RWPE2 (cell line): ENCODE measurements around the gene ST7.
A peak's percentile ranks its signal among the peaks of the same experiment; 100 is the strongest.
"Not testable (repeated sequence)": the region's sequence is repeated elsewhere in the genome, so short reads cannot be mapped to it uniquely, and the experiment has no call there.

Experiments used
- ATAC-seq: fragments of 200-7000 bp; cut with Tn5 transposase; 3 replicates; pipeline ENCODE4 v1.9.1; 2021; ENCODE audit warnings: low read depth
- DNase-seq: peaks from one replicate; pipeline ENCODE4 v3.0.0-alpha.2; 2020; ENCODE audit warnings: low spot score
- H3K27ac ChIP-seq: fragments of 450-650 bp; 2 replicates; pipeline ENCODE4 v1.5.1; 2017; ENCODE audit warnings: mild to moderate bottlenecking; ENCODE audit not compliant: poor library complexity, severe bottlenecking
- H3K27me3 ChIP-seq: fragments of 250-450 bp; sonication (Bioruptor Pico); 2 replicates; pipeline ENCODE4 v1.5.1; 2021; ENCODE audit warnings: mild to moderate bottlenecking, moderate library complexity; ENCODE audit not compliant: insufficient read depth, poor library complexity, severe bottlenecking
- H3K36me3 ChIP-seq: fragments of 250-450 bp; sonication (Bioruptor Pico); 2 replicates; pipeline ENCODE4 v1.5.1; 2020; ENCODE audit warnings: low read depth, mild to moderate bottlenecking, moderate library complexity
- H3K4me1 ChIP-seq: fragments of 250-450 bp; sonication (Bioruptor Pico); 2 replicates; pipeline ENCODE4 v1.5.1; 2021; ENCODE audit warnings: mild to moderate bottlenecking, moderate library complexity; ENCODE audit not compliant: insufficient read depth, poor library complexity, severe bottlenecking
- H3K4me3 ChIP-seq: fragments of 250-450 bp; sonication (Bioruptor Pico); 2 replicates; pipeline ENCODE4 v1.5.1; 2021; ENCODE audit warnings: mild to moderate bottlenecking, moderate library complexity; ENCODE audit not compliant: severe bottlenecking
- H3K9me3 ChIP-seq: fragments of 250-450 bp; sonication (Bioruptor Pico); 2 replicates; pipeline ENCODE4 v1.5.1; 2021; ENCODE audit warnings: mild to moderate bottlenecking, moderate library complexity; ENCODE audit not compliant: severe bottlenecking
- TF ChIP-seq, protein P1 (sequence below): fragments of 450-650 bp; IDR thresholded peaks from one replicate; pipeline ENCODE4 v1.5.1; 2017; ENCODE audit warnings: mild to moderate bottlenecking, moderate library complexity; ENCODE audit not compliant: poor library complexity, severe bottlenecking

Gene ST7

DNA sequence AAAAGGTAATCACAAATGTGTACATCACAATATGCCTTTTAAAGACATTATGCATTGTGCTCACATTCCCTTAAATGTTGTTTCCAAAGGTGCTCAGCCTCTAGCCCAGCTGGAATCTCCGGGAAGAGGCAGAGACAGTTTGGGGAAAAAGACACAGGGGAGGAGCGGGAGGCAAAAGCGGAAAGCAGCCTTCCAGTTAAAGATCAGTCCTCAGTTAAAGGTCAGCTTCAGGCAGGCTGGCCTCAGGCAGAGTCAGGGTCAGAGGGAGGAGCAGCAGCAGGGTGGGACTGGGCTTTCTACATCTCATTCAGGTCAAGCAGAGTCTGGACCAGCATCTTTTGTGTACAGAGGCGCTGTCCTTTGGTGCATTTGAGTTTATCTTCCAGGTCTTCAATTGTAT, 18.6 kb downstream of the ST7 start:
- TF ChIP-seq, protein P1, sequence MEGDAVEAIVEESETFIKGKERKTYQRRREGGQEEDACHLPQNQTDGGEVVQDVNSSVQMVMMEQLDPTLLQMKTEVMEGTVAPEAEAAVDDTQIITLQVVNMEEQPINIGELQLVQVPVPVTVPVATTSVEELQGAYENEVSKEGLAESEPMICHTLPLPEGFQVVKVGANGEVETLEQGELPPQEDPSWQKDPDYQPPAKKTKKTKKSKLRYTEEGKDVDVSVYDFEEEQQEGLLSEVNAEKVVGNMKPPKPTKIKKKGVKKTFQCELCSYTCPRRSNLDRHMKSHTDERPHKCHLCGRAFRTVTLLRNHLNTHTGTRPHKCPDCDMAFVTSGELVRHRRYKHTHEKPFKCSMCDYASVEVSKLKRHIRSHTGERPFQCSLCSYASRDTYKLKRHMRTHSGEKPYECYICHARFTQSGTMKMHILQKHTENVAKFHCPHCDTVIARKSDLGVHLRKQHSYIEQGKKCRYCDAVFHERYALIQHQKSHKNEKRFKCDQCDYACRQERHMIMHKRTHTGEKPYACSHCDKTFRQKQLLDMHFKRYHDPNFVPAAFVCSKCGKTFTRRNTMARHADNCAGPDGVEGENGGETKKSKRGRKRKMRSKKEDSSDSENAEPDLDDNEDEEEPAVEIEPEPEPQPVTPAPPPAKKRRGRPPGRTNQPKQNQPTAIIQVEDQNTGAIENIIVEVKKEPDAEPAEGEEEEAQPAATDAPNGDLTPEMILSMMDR, result no peak
- Histone ChIP-seq H3K4me1 (peaks cover 3% of the 10 kb centered on the region), H3K27me3 (no peaks in the 10 kb centered on the region), H3K27ac (no peak overlapping the region), H3K36me3 (peaks cover 3% of the 10 kb centered on the region; the same call in 1 of the 2 replicates), H3K9me3 (peaks cover 4% of the 10 kb centered on the region), H3K4me3 (no peak overlapping the region)
- ATAC-seq, result no peak
- no peak for DNase-seq

DNA sequence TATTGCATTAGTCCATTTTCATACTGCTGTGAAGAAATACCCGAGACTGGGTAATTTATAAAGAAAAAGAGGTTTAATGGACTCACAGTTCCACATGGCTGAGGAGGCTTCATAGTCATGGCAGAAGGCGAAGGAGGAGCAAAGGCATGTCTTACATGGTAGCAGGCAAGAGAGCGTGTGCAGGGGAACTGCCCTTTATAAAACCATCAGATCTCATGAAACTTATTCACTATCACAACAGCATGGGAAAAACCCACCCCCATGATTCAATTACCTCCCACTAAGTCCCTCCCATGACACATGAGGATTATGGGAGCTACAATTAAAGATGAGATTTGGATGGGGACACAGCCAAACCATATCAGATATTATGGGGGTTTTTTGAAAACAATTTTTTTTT, 21.7 kb downstream of the ST7 start:
- H3K4me3 ChIP-seq, H3K4me1 ChIP-seq, DNase-seq, H3K27ac ChIP-seq, H3K9me3 ChIP-seq, ATAC-seq, H3K27me3 ChIP-seq, H3K36me3 ChIP-seq: not testable (repeated sequence)

DNA sequence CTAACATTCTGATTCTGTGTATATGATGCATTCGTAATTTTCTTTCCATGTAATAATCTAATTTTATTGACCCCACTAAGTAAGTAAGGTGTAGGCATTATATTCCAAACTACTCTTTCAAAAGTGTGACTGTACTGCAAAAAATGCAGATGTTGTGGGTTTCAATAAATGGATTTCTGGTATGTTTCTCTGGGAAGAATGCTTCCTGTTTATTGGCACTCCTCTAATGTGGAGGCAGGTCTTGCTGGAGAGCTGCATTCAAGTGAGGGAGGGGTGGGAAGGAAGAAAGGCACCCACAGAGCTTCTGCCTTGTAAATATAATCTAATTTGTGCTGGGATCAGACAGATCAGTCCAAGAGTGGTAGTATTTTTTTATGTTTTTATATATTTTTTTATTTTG, 23.9 kb downstream of the ST7 start:
- Histone ChIP-seq H3K9me3 (peaks cover 4% of the 10 kb centered on the region), H3K36me3 (peaks cover 3% of the 10 kb centered on the region; the same call in 1 of the 2 replicates), H3K27me3 (no peaks in the 10 kb centered on the region), H3K4me3 (no peak overlapping the region), H3K4me1 (peaks cover 8% of the 10 kb centered on the region), H3K27ac (no peak overlapping the region)
- TF ChIP-seq, protein P1, result no peak
- no peak for DNase-seq
- peak; percentile 44; the same call in 1 of the 3 replicates for ATAC-seq

DNA sequence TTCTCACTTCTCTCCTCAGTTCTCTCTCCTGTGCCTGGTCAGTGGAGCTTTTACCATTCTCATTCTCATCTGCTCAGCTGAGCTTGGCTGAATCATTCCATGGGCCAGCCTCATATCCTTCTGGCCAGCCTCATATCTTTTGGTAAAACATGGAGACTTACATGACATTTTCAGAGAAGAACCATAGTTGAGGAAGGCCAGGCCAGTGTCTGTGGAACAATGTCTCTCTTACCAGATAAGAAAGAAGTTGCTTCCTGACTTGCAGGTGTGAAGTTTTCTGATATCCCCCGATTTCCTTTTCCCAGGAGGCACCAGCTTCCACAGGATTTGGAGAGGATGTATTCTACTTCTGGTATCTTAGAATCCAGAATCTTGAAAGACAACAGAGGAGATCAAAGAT, 24.7 kb downstream of the ST7 start:
- H3K9me3 ChIP-seq, result peaks cover 4% of the 10 kb centered on the region
- ATAC-seq (no peak), DNase-seq (no peak)
- TF ChIP-seq, protein P1, result no peak
- H3K36me3 ChIP-seq, result peaks cover 3% of the 10 kb centered on the region; the same call in 1 of the 2 replicates
- H3K4me3 ChIP-seq, result no peak overlapping the region
- H3K27ac ChIP-seq, result no peak overlapping the region
- no peaks in the 10 kb centered on the region for H3K27me3 ChIP-seq
- peaks cover 10% of the 10 kb centered on the region for H3K4me1 ChIP-seq

DNA sequence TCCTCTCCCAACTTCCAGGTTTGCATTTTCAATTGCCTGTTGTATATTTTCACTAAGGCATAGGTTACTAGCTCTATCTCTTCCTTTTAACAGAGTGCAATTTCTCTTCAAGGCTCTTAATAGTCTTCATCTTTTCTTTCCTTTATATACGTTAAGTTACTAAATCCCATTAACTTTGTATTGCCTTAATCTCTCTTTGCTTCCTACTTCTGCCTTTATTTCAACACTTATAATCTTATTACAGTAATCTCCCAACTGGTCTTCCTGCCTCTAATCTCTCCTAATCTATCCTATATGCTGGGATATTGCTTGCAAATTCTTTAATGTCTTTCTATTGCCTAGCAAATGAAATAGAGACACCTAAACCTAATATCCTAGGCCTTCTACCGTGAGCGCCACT, 26.1 kb downstream of the ST7 start:
- H3K27me3 ChIP-seq, result no peaks in the 10 kb centered on the region
- H3K27ac ChIP-seq, result no peak overlapping the region
- H3K4me3 ChIP-seq, result no peak overlapping the region
- peaks cover 4% of the 10 kb centered on the region for H3K9me3 ChIP-seq
- no peak for DNase-seq
- TF ChIP-seq, protein P1, result no peak
- ATAC-seq, result no peak
- peaks cover 3% of the 10 kb centered on the region; the same call in 1 of the 2 replicates for H3K36me3 ChIP-seq
- peaks cover 10% of the 10 kb centered on the region for H3K4me1 ChIP-seq
